Endodermal cell (in vitro differentiated cells): ENCODE results near the gene ZNF616. TPM values are rescaled to one million over a fixed set of nuclear protein-coding genes. Genes with fewer than 3 reads are reported as not detected.

Experiments
- DNase-seq: peaks from one replicate; pipeline ENCODE4 v3.0.0-alpha.2; 2017
- H3K27ac ChIP-seq: 2 replicates; pipeline ENCODE4 v1.5.1; 2013; ENCODE audit warnings: mild to moderate bottlenecking, low read depth, low read length, moderate library complexity
- H3K27me3 ChIP-seq: 2 replicates; pipeline ENCODE4 v1.6.1; 2013; ENCODE audit warnings: mild to moderate bottlenecking, low read length, moderate library complexity; ENCODE audit not compliant: insufficient read depth, control insufficient read depth, poor library complexity, severe bottlenecking
- H3K36me3 ChIP-seq: 2 replicates; pipeline ENCODE4 v1.7.0; 2013; ENCODE audit warnings: mild to moderate bottlenecking, low read length, moderate library complexity; ENCODE audit not compliant: control insufficient read depth, insufficient read depth
- H3K4me1 ChIP-seq: one replicate; pipeline ENCODE4 v1.7.0; 2013; ENCODE audit warnings: low read length; ENCODE audit not compliant: control insufficient read depth, insufficient read depth
- H3K4me3 ChIP-seq: 2 replicates; pipeline ENCODE4 v1.5.1; 2013; ENCODE audit warnings: mild to moderate bottlenecking, low read length, moderate library complexity
- H3K9ac ChIP-seq: 2 replicates; pipeline ENCODE4 v1.6.1; 2013; ENCODE audit warnings: mild to moderate bottlenecking, low read length, moderate library complexity; ENCODE audit not compliant: poor library complexity, severe bottlenecking; ENCODE audit errors: extremely low read depth
- H3K9me3 ChIP-seq: 2 replicates; pipeline ENCODE4 v1.6.1; 2013; ENCODE audit warnings: mild to moderate bottlenecking, low read length, moderate library complexity; ENCODE audit not compliant: control insufficient read depth
- H3K27ac Mint-ChIP-seq: 2 replicates; pipeline ENCODE4 v1.8.0; 2020; ENCODE audit warnings: mixed read lengths
- H3K27me3 Mint-ChIP-seq: 2 replicates; pipeline ENCODE4 v1.8.0; 2021; ENCODE audit warnings: mild to moderate bottlenecking, mixed read lengths; ENCODE audit not compliant: insufficient read depth
- H3K36me3 Mint-ChIP-seq: 2 replicates; pipeline ENCODE4 v1.8.0; 2020; ENCODE audit warnings: low read depth, mixed read lengths
- H3K4me1 Mint-ChIP-seq: 2 replicates; pipeline ENCODE4 v1.8.0; 2020; ENCODE audit warnings: mixed read lengths
- H3K4me3 Mint-ChIP-seq: 2 replicates; pipeline ENCODE4 v1.8.0; 2020; ENCODE audit warnings: mild to moderate bottlenecking, moderate library complexity, mixed read lengths
- H3K9me3 Mint-ChIP-seq: 2 replicates; pipeline ENCODE4 v1.8.0; 2020; ENCODE audit warnings: mild to moderate bottlenecking, mixed read lengths
- CTCF ChIP-seq: fragments of 200-600 bp; sonication (generic); conservative IDR thresholded peaks from 2 replicates; pipeline ENCODE4 v1.5.0; 2021; ENCODE audit warnings: antibody characterized with exemption, mild to moderate bottlenecking
- WGBS, 2 experiments: methylation state at CpG; one replicate each; pipeline versions ENCODE4 v1.1.5 to v1.1.7; 2013; ENCODE audit warnings: missing lambda C conversion rate in 2 of 2, mixed read lengths in 1 of 2; ENCODE audit not compliant: insufficient coverage in 1 of 2, insufficient read length in 1 of 2; 5-methylcytosine and 5-hydroxymethylcytosine counted together
- total RNA-seq, 2 donors: library from RNA; stranded (reverse); fragmentation: NEBNext Ultra II Directional in 1 of 2; extraction: Animal tissue kit (Norgen Biotek cat#: 25700) in 1 of 2; gene quantifications; 2 replicates in 1 of 2; 3 replicates in 1 of 2; pipeline ENCODE4 v1.2.1, GENCODE V29; 2021

The ZNF616 gene
- total RNA-seq, 2 donors from 2014 or later: 23.5 to 24.5 TPM

GRCh38 chr19:52065399-52065798 is 74.3 kb downstream of the ZNF616 start:
- DNase-seq: no peak
- H3K9me3 Mint-ChIP-seq: peaks cover 96% of the 10 kb centered on the region
- H3K4me1 Mint-ChIP-seq: no peaks in the 10 kb centered on the region
- H3K36me3 Mint-ChIP-seq: peaks cover 93% of the 10 kb centered on the region
- no peaks in the 10 kb centered on the region for H3K27me3 Mint-ChIP-seq
- H3K4me3 ChIP-seq: peak overlapping the region; percentile 63
- no peak overlapping the region for H3K9ac ChIP-seq
- H3K27ac ChIP-seq: no peak overlapping the region
- H3K27ac Mint-ChIP-seq: no peak overlapping the region
- 96 to 100% methylated on average over 1 to 6 of the region's 6 CpGs for WGBS, 2 experiments
- no peak for TF ChIP-seq CTCF
- no peaks in the 10 kb centered on the region for H3K27me3 ChIP-seq
- peaks cover 79% of the 10 kb centered on the region for H3K36me3 ChIP-seq
- H3K9me3 ChIP-seq: peaks cover 99% of the 10 kb centered on the region
- H3K4me3 Mint-ChIP-seq: no peak overlapping the region
- H3K4me1 ChIP-seq: no peaks in the 10 kb centered on the region

Other genes with a start within 250 kb of the ZNF616 start
- 10 to 100 TPM; 61.0 to 69.3 TPM for gene ZNF649, start 234.9 kb downstream of the ZNF616 start, total RNA-seq
- 10 to 100 TPM; 17.5 to 22.5 TPM for gene ZNF613, start 212.5 kb downstream of the ZNF616 start, total RNA-seq
- 10 to 100 TPM in 1 of 2 donors, 1 to 10 TPM in 1; 8.3 to 11.2 TPM for gene ZNF350, start 153.1 kb downstream of the ZNF616 start, total RNA-seq
- gene ZNF615, start 131.7 kb downstream of the ZNF616 start, total RNA-seq: 10 to 100 TPM; 19.3 to 29.1 TPM
- gene ZNF614, start 111.6 kb downstream of the ZNF616 start, total RNA-seq: 10 to 100 TPM; 46.2 to 66.7 TPM
- 10 to 100 TPM; 21.3 to 31.0 TPM for gene ZNF432, start 91.1 kb downstream of the ZNF616 start, total RNA-seq
- 10 to 100 TPM; 27.3 to 37.7 TPM for gene ZNF841, start 44.2 kb downstream of the ZNF616 start, total RNA-seq
- 10 to 100 TPM; 22.1 to 26.2 TPM for gene ZNF836, start 31.7 kb upstream of the ZNF616 start, total RNA-seq
- gene PPP2R1A, start 50.1 kb upstream of the ZNF616 start, total RNA-seq: 100 to 1,000 TPM; 345 to 348 TPM
- 10 to 100 TPM; 31.2 to 41.6 TPM for gene ZNF766, start 129.6 kb upstream of the ZNF616 start, total RNA-seq
- gene ZNF480, start 157.2 kb upstream of the ZNF616 start, total RNA-seq: 10 to 100 TPM; 31.1 to 38.5 TPM
- gene ZNF610, start 196.3 kb upstream of the ZNF616 start, total RNA-seq: 10 to 100 TPM in 1 of 2 donors, 1 to 10 TPM in 1; 8.1 to 15.2 TPM
- 10 to 100 TPM; 13.5 to 20.9 TPM for gene ZNF880, start 230.0 kb upstream of the ZNF616 start, total RNA-seq